ENCODE data around the gene CITED2. TPM values are rescaled to one million over a fixed set of nuclear protein-coding genes. Genes with fewer than 3 reads are reported as not detected.

CITED2 gene
- polyA plus RNA-seq, 1 experiment, result 117 TPM

GRCh38 chr6:139329224-139329623, 45.2 kb downstream of the CITED2 start:
- no peak overlapping the region for H3K4me3 ChIP-seq (ENCODE audit: low read depth, low read length)
- H3K27ac ChIP-seq (ENCODE audit: low read depth, low read length), result no peak overlapping the region
- TF ChIP-seq CTCF (IDR thresholded peaks at IDR 0.05; ENCODE audit: low read depth, low read length), result no peak
- no peaks in the 10 kb centered on the region for H3K9me3 ChIP-seq (ENCODE audit: control insufficient read depth, insufficient read depth, low read length)
- no peak for DNase-seq (ENCODE audit: low read depth, low spot score)
- CTCF ChIA-PET, result interaction anchor here (1.0 kb wide), 1 partner anchor 110 kb away, joined by 4 read pairs; no protein-coding TSS in a partner anchor
- H3K27me3 ChIP-seq (ENCODE audit: control insufficient read depth, insufficient read depth, low read length), result no peaks in the 10 kb centered on the region
- POLR2A ChIA-PET, result interaction anchor here (0.7 kb wide), 1 partner anchor 125 kb away, joined by 3 read pairs; no protein-coding TSS in a partner anchor

DNA sequence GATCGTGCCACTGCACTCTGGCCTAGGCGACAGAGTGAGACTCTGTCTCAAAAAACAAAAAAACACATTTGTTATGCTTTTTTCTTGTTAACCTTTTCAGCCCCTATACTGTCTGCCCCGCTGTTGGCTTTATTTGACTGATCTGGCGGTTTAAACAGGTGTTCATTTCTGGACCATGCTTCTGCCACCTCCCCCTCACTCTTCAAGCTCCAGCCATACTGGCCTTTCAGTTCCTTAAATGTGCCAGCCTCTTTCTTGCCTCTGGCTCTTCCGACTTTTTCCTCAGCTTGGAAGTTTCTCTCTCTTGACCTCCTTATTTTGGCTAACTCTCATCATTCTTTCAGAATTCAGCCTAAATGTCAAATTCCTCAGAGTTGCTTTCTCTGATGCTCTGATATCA, 47.4 kb downstream of the CITED2 start:
- CTCF ChIA-PET, result interaction anchor here (0.6 kb wide), 1 partner anchor 10 kb away, joined by 3 read pairs; no protein-coding TSS in a partner anchor

DNA sequence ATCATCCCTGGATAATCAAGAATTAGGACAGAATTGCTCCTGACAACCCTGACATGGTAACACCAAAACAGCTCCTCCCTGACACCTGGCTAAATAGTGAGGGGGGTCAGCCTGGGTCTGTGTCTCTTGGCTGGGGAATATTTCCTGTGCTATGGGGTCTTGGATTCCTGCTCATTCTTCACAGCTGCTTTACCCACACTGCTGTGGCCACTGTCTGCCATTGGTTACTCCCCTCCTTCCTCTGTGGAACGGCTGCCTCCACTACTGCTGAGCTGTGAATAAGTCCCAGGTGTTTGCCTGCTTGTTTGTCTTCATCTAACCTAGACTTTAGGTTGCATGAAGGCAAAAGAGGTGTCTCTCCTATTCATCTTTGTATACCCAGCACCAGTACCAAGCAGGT, 48.8 kb downstream of the CITED2 start:
- Histone ChIP-seq H3K4me3 (ENCODE audit: low read depth, low read length) (no peak overlapping the region), H3K27me3 (ENCODE audit: control insufficient read depth, insufficient read depth, low read length) (no peaks in the 10 kb centered on the region), H3K9me3 (ENCODE audit: control insufficient read depth, insufficient read depth, low read length) (no peaks in the 10 kb centered on the region), H3K27ac (ENCODE audit: low read depth, low read length) (no peak overlapping the region)
- ChIA-PET CTCF (no interaction called here), POLR2A (no interaction called here)
- TF ChIP-seq CTCF (IDR thresholded peaks at IDR 0.05; ENCODE audit: low read depth, low read length), result no peak
- no peak for DNase-seq (ENCODE audit: low read depth, low spot score)

More for the DNA sequence above, 47.4 kb downstream of the CITED2 start:
- POLR2A ChIA-PET, result no interaction called here
- Histone ChIP-seq H3K4me3 (ENCODE audit: low read depth, low read length) (no peak overlapping the region), H3K9me3 (ENCODE audit: control insufficient read depth, insufficient read depth, low read length) (no peaks in the 10 kb centered on the region), H3K27ac (ENCODE audit: low read depth, low read length) (no peak overlapping the region), H3K27me3 (ENCODE audit: control insufficient read depth, insufficient read depth, low read length) (no peaks in the 10 kb centered on the region)
- TF ChIP-seq CTCF (IDR thresholded peaks at IDR 0.05; ENCODE audit: low read depth, low read length), result no peak
- DNase-seq (ENCODE audit: low read depth, low spot score), result no peak

DNA sequence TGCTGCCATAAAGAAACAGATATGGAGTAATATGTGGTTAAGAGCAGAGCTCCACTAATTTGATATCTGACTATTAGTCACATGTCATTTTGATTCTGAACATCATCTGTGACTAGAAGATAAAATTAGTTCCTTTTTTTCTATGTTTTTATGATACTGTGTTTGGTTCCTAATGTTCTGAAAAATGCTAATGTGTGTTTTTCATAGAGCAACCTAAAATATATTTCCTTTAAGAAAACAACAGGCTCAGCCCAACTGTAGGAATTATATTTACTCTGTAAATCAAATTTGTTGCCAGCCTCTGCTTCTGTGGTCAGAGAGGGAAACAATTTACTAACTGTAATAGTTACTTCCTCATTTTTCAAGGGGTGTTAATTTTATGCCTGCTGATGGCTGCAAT, 49.3 kb downstream of the CITED2 start:
- Histone ChIP-seq H3K27me3 (ENCODE audit: control insufficient read depth, insufficient read depth, low read length) (no peaks in the 10 kb centered on the region), H3K9me3 (ENCODE audit: control insufficient read depth, insufficient read depth, low read length) (no peaks in the 10 kb centered on the region), H3K27ac (ENCODE audit: low read depth, low read length) (no peak overlapping the region), H3K4me3 (ENCODE audit: low read depth, low read length) (no peak overlapping the region)
- ChIA-PET POLR2A (no interaction called here), CTCF (no interaction called here)
- no peak for TF ChIP-seq CTCF (IDR thresholded peaks at IDR 0.05; ENCODE audit: low read depth, low read length)
- no peak for DNase-seq (ENCODE audit: low read depth, low spot score)

- Histone ChIP-seq H3K9me3 (ENCODE audit: control insufficient read depth, insufficient read depth, low read length) (no peaks in the 10 kb centered on the region), H3K27me3 (ENCODE audit: control insufficient read depth, insufficient read depth, low read length) (no peaks in the 10 kb centered on the region), H3K4me3 (ENCODE audit: low read depth, low read length) (no peak overlapping the region), H3K27ac (ENCODE audit: low read depth, low read length) (no peak overlapping the region)
- POLR2A ChIA-PET, result interaction anchor here (0.7 kb wide), 1 partner anchor 28 kb away, joined by 6 read pairs; no protein-coding TSS in a partner anchor
- CTCF ChIA-PET, result no interaction called here
- no peak for DNase-seq (ENCODE audit: low read depth, low spot score)
- TF ChIP-seq CTCF (IDR thresholded peaks at IDR 0.05; ENCODE audit: low read depth, low read length), result no peak
Measured at GRCh38 chr6:139324301-139324555, 50.2 kb downstream of the CITED2 start.

Data from AG04450 (cell line).